Lower lobe of right lung (tissue), 2 donors: ENCODE measurements around the gene BBC3. TPM values are rescaled to one million over a fixed set of nuclear protein-coding genes. Genes with fewer than 3 reads are reported as not detected.
A peak's percentile ranks its signal among the peaks of the same experiment; 100 is the strongest.

Experiments
- ATAC-seq, 2 donors: fragments of 200-7000 bp; cut with Tn5 transposase; one replicate each; pipeline ENCODE4 v1.9.1; 2020 to 2022; ENCODE audit warnings: mild to moderate bottlenecking in 2 of 2, moderate library complexity in 2 of 2
- DNase-seq: peaks from one replicate; pipeline ENCODE4 v3.0.0-alpha.2; 2020
- H3K27ac ChIP-seq: fragments of 200-600 bp; one replicate; pipeline ENCODE4 v1.8.0; 2022
- H3K27me3 ChIP-seq: fragments of 200-600 bp; one replicate; pipeline ENCODE4 v1.8.0; 2022; ENCODE audit warnings: low read depth
- H3K36me3 ChIP-seq: fragments of 200-600 bp; one replicate; pipeline ENCODE4 v1.8.0; 2022; ENCODE audit warnings: mild to moderate bottlenecking
- H3K4me1 ChIP-seq: fragments of 200-600 bp; one replicate; pipeline ENCODE4 v1.8.0; 2022
- H3K4me3 ChIP-seq: fragments of 200-600 bp; one replicate; pipeline ENCODE4 v1.8.0; 2022; ENCODE audit warnings: mild to moderate bottlenecking
- H3K9me3 ChIP-seq: fragments of 200-600 bp; one replicate; pipeline ENCODE4 v1.8.0; 2022
- intact Hi-C: fragments of 100-400 bp; cut with DNase I; formaldehyde crosslinking; loops from one replicate; pipeline ENCODE4 v1.11.0; 2022
- total RNA-seq: library from RNA; stranded (reverse); fragmentation: NEBNext Ultra II Directional; extraction: Animal tissue kit (Norgen Biotek cat#: 25700); gene quantifications from one replicate; pipeline ENCODE4 v1.2.1, GENCODE V29; 2021
- TF ChIP-seq, protein P1 (sequence below): fragments of 200-600 bp; IDR thresholded peaks from one replicate; pipeline ENCODE4 v1.8.0; 2022; ENCODE audit warnings: antibody characterized with exemption, mild to moderate bottlenecking
- donor health status: DM: no; HTN: yes; CAD: no; lungs with severe emphysema.

BBC3 gene
- total RNA-seq, 1 donor from 2014 or later: 18.5 TPM

DNA sequence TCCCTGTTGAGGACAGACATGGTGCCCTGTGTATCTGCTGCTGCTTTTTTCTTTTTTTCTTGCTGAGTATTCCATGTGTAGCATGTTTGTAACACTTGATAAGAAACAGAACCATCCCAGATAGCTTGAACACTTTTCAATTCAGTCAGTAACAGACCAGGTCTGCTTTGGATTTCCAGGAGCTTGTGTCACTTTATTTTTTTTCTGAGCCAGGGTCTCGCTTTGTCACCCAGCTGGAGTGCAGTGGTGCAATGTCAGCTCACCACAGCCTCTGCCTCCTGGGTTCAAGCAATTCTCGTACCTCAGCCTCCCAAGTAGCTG is 43.7 kb downstream of the BBC3 start:
- ATAC-seq: no peak
- Histone ChIP-seq H3K36me3 (peaks cover 14% of the 10 kb centered on the region), H3K9me3 (no peaks in the 10 kb centered on the region), H3K27me3 (no peaks in the 10 kb centered on the region), H3K4me3 (no peak overlapping the region), H3K27ac (no peak overlapping the region), H3K4me1 (peaks cover 26% of the 10 kb centered on the region)
- TF ChIP-seq, protein P1, sequence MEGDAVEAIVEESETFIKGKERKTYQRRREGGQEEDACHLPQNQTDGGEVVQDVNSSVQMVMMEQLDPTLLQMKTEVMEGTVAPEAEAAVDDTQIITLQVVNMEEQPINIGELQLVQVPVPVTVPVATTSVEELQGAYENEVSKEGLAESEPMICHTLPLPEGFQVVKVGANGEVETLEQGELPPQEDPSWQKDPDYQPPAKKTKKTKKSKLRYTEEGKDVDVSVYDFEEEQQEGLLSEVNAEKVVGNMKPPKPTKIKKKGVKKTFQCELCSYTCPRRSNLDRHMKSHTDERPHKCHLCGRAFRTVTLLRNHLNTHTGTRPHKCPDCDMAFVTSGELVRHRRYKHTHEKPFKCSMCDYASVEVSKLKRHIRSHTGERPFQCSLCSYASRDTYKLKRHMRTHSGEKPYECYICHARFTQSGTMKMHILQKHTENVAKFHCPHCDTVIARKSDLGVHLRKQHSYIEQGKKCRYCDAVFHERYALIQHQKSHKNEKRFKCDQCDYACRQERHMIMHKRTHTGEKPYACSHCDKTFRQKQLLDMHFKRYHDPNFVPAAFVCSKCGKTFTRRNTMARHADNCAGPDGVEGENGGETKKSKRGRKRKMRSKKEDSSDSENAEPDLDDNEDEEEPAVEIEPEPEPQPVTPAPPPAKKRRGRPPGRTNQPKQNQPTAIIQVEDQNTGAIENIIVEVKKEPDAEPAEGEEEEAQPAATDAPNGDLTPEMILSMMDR: no peak
- DNase-seq: no peak
- intact Hi-C loops: no loop called here

DNA sequence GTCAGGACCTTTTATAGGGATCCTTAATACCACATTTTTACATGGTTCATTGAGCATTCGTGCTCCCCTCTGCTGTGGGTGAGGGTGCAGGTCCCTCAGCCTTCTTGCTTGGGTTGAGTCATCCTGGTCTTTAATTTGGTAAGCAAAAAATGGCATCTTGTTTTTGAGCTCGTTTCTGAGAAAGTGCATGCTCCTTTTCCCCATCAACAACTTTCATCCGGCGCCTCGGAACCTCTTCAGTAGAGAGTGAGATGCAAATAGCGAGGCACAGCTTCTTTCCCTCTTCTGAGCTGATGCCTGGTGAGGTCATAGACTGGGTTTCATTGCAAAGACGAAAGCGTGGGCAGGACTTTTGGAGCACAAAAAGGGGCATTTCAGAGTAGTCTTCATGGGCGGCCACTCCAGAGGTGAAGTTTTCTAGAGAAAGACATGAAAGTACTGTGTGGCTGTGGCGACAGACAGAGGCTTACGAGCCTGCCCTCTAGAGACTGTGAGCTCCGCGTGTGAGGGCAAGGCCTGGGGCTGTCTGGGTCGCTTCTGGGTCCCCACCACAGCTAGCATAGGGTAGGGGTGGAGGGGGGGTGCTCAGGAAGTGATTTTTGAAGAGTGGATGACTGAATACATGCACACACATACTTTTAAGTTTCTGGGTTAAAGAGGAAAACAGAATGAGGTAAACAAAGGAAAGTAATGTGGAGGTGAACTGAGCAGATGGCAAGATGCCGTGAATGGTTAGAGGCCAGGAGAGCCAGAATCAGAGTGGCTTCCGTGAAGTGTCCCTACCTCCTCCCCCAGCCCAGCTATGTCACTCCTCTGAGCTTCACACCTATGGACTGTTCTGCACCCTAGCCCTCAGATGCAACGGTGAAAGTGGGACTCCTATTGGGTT is 44.3 kb downstream of the BBC3 start:
- peaks cover 14% of the 10 kb centered on the region for H3K36me3 ChIP-seq
- TF ChIP-seq, protein P1: no peak
- H3K4me3 ChIP-seq: no peak overlapping the region
- no peaks in the 10 kb centered on the region for H3K9me3 ChIP-seq
- peak; percentile 7 to 45 for ATAC-seq
- peaks cover 26% of the 10 kb centered on the region for H3K4me1 ChIP-seq
- peak overlapping the region; percentile 34 for H3K27ac ChIP-seq
- no peak for DNase-seq
- intact Hi-C loops: no loop called here
- H3K27me3 ChIP-seq: no peaks in the 10 kb centered on the region

DNA sequence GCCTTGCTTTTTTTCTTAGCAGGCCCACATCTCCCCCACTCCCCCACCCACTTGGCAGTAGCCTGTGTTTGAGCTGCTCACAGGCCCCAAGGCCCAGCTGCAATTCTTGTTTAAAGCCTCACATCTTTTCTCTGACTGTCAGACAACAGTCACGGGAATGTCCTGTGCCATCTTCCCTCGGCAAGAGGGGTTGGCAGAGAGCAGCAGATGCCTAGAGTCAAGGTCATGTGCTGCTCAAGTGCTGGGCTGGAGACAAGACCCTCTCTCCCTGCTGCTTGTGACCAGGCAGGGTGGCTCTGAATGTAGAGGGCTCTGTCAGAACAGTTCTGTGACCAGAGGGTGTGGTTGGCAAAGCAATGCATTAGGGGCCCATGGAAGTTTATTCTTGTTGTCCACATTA is 47.4 kb downstream of the BBC3 start:
- Histone ChIP-seq H3K27me3 (no peaks in the 10 kb centered on the region), H3K27ac (no peak overlapping the region), H3K36me3 (peaks cover 19% of the 10 kb centered on the region), H3K4me3 (no peak overlapping the region), H3K9me3 (no peaks in the 10 kb centered on the region), H3K4me1 (no peaks in the 10 kb centered on the region)
- ATAC-seq (no peak), DNase-seq (no peak)
- TF ChIP-seq, protein P1: no peak
- intact Hi-C loops: no loop called here

DNA sequence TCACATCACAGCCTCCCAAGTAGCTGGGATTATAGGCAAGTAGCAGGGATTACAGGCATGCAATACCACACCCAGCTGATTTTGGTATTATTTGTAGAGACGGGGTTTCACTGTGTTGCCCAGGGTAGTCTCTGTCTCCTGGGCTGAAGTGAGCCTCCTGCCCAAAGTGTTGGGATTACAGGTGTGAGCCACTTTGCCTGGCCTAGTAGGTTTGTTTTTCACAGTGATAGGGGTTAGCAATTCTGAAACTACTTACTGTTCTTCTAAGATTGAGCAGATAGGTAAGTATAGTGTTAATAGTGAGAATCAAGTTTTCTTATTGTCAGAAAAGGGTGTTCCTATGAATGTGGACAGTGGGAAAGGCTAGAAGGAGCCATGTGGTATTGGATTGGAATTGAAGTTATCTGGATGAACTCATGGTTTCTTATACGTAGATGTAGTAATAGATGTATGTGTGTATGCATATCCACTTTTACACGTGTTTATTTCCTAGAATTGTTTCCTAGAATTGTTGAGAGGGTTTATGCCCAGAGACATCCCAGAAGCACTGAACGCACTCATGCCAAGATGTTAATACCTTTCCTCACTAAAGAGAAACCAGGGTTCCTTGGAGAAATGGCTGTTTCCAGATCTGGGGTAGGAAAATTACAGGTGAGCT is 51.2 kb downstream of the BBC3 start:
- H3K27ac ChIP-seq: no peak overlapping the region
- DNase-seq (no peak), ATAC-seq (no peak)
- no peaks in the 10 kb centered on the region for H3K27me3 ChIP-seq
- H3K4me3 ChIP-seq: no peak overlapping the region
- H3K4me1 ChIP-seq: peaks cover 26% of the 10 kb centered on the region
- intact Hi-C loops: no loop called here
- TF ChIP-seq, protein P1: no peak
- no peaks in the 10 kb centered on the region for H3K9me3 ChIP-seq
- H3K36me3 ChIP-seq: peaks cover 19% of the 10 kb centered on the region

DNA sequence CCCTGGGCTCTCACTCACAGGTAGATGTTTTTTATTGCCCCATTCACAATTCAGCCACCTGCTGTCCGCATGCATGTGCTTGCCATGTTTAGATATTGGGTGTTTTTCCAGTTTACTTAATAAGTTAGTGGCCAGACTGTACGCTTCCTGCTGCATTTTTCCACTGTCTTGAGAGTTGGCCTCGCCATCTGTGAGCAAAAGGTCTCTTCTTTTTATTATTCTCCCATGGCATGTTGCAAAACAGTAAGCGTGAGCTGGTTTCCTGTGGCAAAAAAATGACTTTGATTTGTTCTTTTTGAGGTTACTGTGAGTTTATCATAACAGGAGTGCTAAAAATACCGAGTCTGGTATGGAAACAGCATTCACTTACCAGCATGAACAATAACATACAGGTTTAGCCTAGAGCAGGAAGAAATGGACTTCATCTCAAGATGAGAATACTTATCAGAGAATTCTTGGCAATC is 54.3 kb downstream of the BBC3 start:
- Histone ChIP-seq H3K27ac (peak overlapping the region; percentile 44), H3K9me3 (no peaks in the 10 kb centered on the region), H3K27me3 (no peaks in the 10 kb centered on the region), H3K4me1 (peaks cover 26% of the 10 kb centered on the region), H3K4me3 (no peak overlapping the region), H3K36me3 (peaks cover 31% of the 10 kb centered on the region)
- DNase-seq (no peak), ATAC-seq (peak; percentile 21 to 24)
- TF ChIP-seq, protein P1: no peak
- intact Hi-C loops: no loop called here
